HepG2 (cell line): ENCODE results near the gene LINGO1. TPM values are rescaled to one million over a fixed set of nuclear protein-coding genes. Genes with fewer than 3 reads are reported as not detected.
A peak's percentile ranks its signal among the peaks of the same experiment; 100 is the strongest.

ENCODE experiments used
- BCL3 ChIP-seq: sonication (generic); formaldehyde crosslinking; IDR thresholded peaks from 2 replicates; pipeline ENCODE4 v1.5.1; 2020; ENCODE audit warnings: mild to moderate bottlenecking, missing genetic modification reagents, moderate library complexity
- BRD4 ChIP-seq: sonication (generic); formaldehyde crosslinking; IDR thresholded peaks from 2 replicates; pipeline ENCODE4 v1.4.0; 2020; ENCODE audit warnings: missing genetic modification reagents
- CCAR2 ChIP-seq: fragments of 200-400 bp; formaldehyde crosslinking; optimal IDR thresholded peaks from 2 replicates; pipeline ENCODE3; 2018; ENCODE audit warnings: low read depth, mild to moderate bottlenecking, low read length, moderate library complexity
- HMG20B ChIP-seq: conservative IDR thresholded peaks from 2 replicates; pipeline ENCODE4 v1.6.1; 2016; ENCODE audit warnings: missing genetic modification reagents, missing compliant biosample characterization
- KDM6A ChIP-seq: IDR thresholded peaks from 2 replicates; pipeline ENCODE4 v1.6.1; 2016; ENCODE audit warnings: low read depth
- LCORL ChIP-seq, 2 experiments: fragments of 450-650 bp in 1 of 2; sonication (generic) in 1 of 2; formaldehyde crosslinking in 1 of 2; IDR thresholded peaks; 2 replicates each; pipeline versions ENCODE4 v1.5.0 to v1.6.1; 2017 to 2020; ENCODE audit warnings: antibody characterized with exemption in 1 of 2, missing genetic modification reagents in 1 of 2
- NFRKB ChIP-seq: fragments of 450-650 bp; IDR thresholded peaks from 2 replicates; pipeline ENCODE4 v1.6.1; 2017
- NR2F6 ChIP-seq, 2 experiments: IDR thresholded peaks; 2 replicates each; pipeline ENCODE4 v1.6.1; 2016; ENCODE audit warnings: antibody characterized with exemption in 1 of 2, mild to moderate bottlenecking in 1 of 2
- PRDM15 ChIP-seq: sonication (generic); formaldehyde crosslinking; IDR thresholded peaks from 2 replicates; pipeline ENCODE4 v1.4.0; 2020; ENCODE audit warnings: missing genetic modification reagents
- REL ChIP-seq: sonication (generic); formaldehyde crosslinking; conservative IDR thresholded peaks from 2 replicates; pipeline ENCODE4 v1.8.0; 2022; ENCODE audit warnings: mild to moderate bottlenecking, missing genetic modification reagents, moderate library complexity
- SMAD1 ChIP-seq: sonication (generic); formaldehyde crosslinking; IDR thresholded peaks from 2 replicates; pipeline ENCODE4 v1.4.0; 2020; ENCODE audit warnings: missing genetic modification reagents, low read depth, mild to moderate bottlenecking, borderline replicate concordance
- ZBED4 ChIP-seq: sonication (generic); formaldehyde crosslinking; IDR thresholded peaks from 2 replicates; pipeline ENCODE4 v1.4.0; 2020; ENCODE audit warnings: missing genetic modification reagents, borderline replicate concordance
- ZFP62 ChIP-seq: sonication (generic); formaldehyde crosslinking; IDR thresholded peaks from 2 replicates; pipeline ENCODE4 v1.4.0; 2020; ENCODE audit warnings: missing genetic modification reagents
- ZNF24 ChIP-seq: fragments of 450-650 bp; IDR thresholded peaks from 2 replicates; pipeline ENCODE4 v1.6.1; 2017; ENCODE audit warnings: antibody characterized with exemption, mild to moderate bottlenecking
- ZNF513 ChIP-seq: sonication (generic); formaldehyde crosslinking; conservative IDR thresholded peaks from 2 replicates; pipeline ENCODE4 v1.5.0; 2020; ENCODE audit warnings: missing genetic modification reagents
- ZNF597 ChIP-seq: sonication (generic); formaldehyde crosslinking; IDR thresholded peaks from 2 replicates; pipeline ENCODE4 v1.5.0; 2020; ENCODE audit warnings: missing genetic modification reagents
- ZNF792 ChIP-seq: IDR thresholded peaks from 2 replicates; pipeline ENCODE4 v1.6.1; 2016
- polyA plus RNA-seq, 8 experiments: library from polyadenylated mRNA; depleted of rRNA in 3 of 8; stranded (reverse) in 7 of 8; unstranded in 1 of 8; fragments of >200 nt; fragmentation: Illumina TruSeq in 4 of 8; extraction: Trizol in 4 of 8; gene quantifications; 2 replicates each; pipeline versions ENCODE4 v1.2.1 to v1.2.3, GENCODE V29; 2011 to 2016; ENCODE audit warnings: low read depth in 4 of 8, missing spikeins in 1 of 8, mixed read lengths in 1 of 8; ENCODE audit not compliant: insufficient read depth in 1 of 8
- total RNA-seq, 5 experiments: library from RNA; depleted of rRNA; stranded (reverse); fragments of >200 nt; fragmentation: Illumina TruSeq; extraction: Trizol; gene quantifications; 2 replicates each; pipeline ENCODE4 v1.2.3, GENCODE V29; 2016; ENCODE audit warnings: low read depth in 1 of 5

LINGO1 gene
- total and polyA plus RNA-seq, 2 of the 13 experiments (the other 11 are each of a cell fraction or from before 2014, with no cell fraction given) = 0.07 TPM; not detected in 1

GRCh38 chr15:77633134-77633912 is 611 bp upstream of the LINGO1 start (continued):
- TF ChIP-seq PRDM15 (CRISPR knock-in tag) (no peak), ZFP62 (CRISPR knock-in tag) (no peak), BCL3 (CRISPR knock-in tag) (no peak), ZNF792 (peak; percentile 54; the same call in 1 of the 2 replicates), REL (CRISPR knock-in tag) (no peak), KDM6A (no peak), CCAR2 (no peak), ZNF24 (no peak), ZNF513 (CRISPR knock-in tag) (no peak; the same call in 1 of the 2 replicates), NR2F6 (IDR thresholded peaks at IDR 0.05) (no peak), NR2F6 (CRISPR knock-in tag; IDR thresholded peaks at IDR 0.05) (no peak), NFRKB (no peak), ZNF597 (CRISPR knock-in tag) (no peak), ZBED4 (peak; percentile 85), BRD4 (CRISPR knock-in tag) (no peak), HMG20B (CRISPR knock-in tag) (0 out of 2 replicates have a peak, but pooled peaks have one; percentile 23), LCORL (IDR thresholded peaks at IDR 0.05) (no peak), LCORL (CRISPR knock-in tag; IDR thresholded peaks at IDR 0.05) (peak; percentile 68; the same call in 1 of the 2 replicates), SMAD1 (no peak)
